GM18508 (cell line): ENCODE measurements around the gene RABEP1.
A peak's percentile ranks its signal among the peaks of the same experiment; 100 is the strongest.
"Not testable (repeated sequence)": the region's sequence is repeated elsewhere in the genome, so short reads cannot be mapped to it uniquely, and the experiment has no call there.

ENCODE experiments used
- ATAC-seq: cut with Tn5 transposase; IDR thresholded peaks from one replicate; pipeline ENCODE4 v1.9.1; 2021; ENCODE audit warnings: moderate number of reproducible peaks; ENCODE audit not compliant: insufficient read depth, unreplicated experiment

Gene RABEP1

GRCh38 chr17:5418858-5419355, 136.8 kb downstream of the RABEP1 start:
- ATAC-seq = no peak

DNA sequence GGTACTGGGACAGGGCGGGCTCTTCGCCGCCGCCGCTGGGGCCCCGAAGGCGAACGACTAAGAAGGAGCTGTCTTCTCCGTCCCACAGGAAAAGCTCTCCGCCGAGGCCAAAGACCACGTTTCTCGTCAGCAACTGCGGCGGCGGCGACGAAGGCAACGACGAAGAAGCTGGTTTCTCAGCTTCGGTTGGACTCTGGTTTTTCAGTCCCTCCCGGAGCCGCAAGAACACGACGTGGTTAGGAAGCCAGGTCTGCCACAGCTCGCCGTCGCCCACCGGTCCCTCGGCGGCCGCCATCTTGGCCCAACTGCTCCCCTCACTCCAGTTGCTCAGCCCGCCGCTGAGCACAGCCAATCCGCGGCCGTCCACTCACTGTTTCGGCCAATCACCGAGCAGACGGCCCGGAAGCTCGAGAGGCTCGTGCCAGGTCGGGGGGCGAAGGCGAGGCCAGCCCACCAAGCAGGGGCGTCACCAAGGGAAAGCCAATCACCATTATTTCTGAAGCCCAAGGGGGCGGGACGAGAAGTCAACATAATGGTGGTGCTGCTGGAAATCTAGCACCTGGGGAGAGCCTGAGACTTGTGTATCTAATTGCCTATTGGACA, 137.4 kb downstream of the RABEP1 start, which contains the start of gene NUP88:
Gene NUP88 (minus strand): TSS at position 307 of the 603 bp plus-strand sequence. CDS start 12 bp downstream, at position 295.
- peak; percentile 43 for ATAC-seq

DNA sequence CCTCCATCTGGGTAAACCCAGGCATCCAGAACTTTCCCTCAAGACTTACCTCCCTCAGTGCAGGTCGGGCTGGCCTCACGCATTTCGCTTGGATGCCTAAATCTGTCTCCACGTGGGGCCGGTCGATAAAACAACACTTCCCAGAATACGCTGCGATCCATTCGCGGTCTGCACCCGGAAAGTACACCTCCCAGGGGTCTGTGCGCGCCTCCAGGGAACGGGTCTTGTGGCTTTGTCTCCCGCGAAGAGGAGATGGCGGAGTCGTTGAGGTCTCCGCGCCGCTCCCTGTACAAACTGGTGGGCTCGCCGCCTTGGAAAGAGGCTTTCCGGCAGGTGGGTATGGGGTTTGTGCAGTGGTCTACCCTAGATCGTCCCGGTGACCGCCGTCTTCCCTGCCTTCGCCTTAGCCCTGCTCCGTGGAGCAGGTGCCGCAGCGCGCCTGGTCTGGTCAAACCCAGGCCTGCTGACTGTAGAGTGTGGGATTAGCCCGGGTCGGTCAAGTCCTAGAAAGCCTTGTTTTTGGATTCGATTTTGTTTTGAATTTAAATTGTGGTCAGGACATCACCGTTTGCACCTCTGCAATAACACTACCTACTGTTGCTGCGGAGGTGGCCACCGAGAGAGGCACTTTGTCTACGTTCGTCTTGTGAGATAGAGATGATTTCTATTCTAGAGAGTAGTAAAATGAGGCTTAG, 138.0 kb downstream of the RABEP1 start, which contains the start of gene RPAIN:
Gene RPAIN (plus strand): TSS at position 224 of the 695 bp plus-strand sequence. CDS start 29 bp downstream, at position 253.
- ATAC-seq = peak; percentile 36

DNA sequence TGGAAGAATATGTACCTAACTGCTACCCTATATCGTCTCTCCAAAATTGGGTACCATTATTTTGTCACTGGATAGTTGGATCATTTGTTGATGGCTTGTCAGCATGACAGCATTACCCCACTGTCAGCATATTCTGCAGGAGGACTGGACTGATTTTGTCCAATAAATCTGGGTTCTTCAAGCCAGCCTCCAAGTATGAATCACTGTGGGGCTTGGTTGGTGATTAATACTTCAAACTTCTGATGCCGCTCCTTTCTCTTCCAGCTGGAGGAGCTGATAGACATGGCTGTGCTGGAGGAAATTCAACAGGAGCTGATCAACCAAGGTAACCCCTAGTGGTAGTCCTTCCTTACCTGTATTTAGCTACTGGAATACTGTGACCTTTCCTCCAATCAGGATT, 140.4 kb downstream of the RABEP1 start:
- ATAC-seq = no peak

GRCh38 chr17:5424909-5425308, 142.8 kb downstream of the RABEP1 start:
- no peak for ATAC-seq

DNA sequence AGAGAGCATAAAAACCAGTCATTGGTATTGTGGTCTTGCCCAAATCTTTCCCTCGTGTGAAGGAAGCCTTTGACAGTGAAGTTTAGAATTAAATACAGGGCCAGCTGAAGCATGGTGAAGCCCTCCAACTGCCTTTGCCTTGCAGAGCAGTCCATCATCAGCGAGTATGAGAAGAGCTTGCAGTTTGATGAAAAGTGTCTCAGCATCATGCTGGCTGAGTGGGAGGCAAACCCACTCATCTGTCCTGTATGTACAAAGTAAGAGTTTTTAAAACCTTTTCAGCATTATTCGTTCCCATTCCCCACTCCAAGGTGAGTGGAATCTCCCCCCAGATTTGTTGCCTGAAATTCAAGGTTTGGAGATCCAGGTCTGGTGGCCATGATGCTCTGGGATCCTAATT, 143.7 kb downstream of the RABEP1 start:
- ATAC-seq = no peak

- no peak for ATAC-seq
These were observed 147.3 kb downstream of the RABEP1 start for GRCh38 chr17:5429191-5429887.

DNA sequence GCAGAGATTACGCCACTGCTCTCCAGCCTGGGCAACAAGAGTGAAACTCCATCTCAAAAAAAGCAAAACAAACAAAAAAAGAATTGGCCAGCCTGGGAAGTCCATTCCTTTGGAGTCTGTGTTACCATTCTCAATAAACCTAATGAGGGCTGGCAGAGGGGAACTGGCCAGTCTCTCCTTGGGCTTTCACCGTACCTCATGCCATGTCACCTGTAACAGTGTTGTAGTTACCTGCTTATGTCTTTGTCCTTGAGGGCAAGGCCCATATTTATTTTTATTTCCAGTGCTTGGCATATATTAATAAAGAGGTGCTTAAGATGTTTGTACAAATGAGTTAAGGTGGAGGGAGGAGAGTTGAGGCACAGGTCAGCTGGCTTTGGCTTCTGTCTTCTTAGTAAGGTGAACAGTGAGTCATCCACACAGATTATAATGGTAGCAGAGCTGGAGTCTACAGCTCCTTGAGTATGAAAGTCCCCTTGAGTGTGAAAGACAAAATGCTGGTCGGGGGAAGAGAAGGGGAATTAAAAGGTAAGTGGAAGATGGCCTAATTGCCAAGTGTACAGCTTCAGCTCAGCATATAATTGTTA, 148.4 kb downstream of the RABEP1 start:
- no peak for ATAC-seq

DNA sequence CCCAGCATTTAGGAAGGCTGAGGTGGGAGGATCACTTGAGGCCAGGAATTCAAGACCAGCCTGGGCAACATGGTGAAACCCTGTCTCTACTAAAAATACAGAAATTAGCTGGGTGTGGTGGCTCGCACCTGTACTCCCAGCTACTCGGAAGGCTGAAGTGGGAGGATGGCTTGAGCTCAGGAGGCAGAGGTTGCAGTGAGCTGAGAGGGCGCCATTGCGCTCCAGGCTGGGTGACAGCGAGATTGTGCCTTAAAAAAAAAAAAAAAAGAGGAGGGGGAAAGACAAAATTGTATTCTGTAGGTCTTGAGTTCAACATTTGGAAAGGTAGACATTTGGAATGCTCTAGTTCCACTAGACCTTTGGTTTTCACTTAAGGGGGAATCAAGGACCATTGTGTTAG, 149.2 kb downstream of the RABEP1 start:
- ATAC-seq = not testable (repeated sequence)

DNA sequence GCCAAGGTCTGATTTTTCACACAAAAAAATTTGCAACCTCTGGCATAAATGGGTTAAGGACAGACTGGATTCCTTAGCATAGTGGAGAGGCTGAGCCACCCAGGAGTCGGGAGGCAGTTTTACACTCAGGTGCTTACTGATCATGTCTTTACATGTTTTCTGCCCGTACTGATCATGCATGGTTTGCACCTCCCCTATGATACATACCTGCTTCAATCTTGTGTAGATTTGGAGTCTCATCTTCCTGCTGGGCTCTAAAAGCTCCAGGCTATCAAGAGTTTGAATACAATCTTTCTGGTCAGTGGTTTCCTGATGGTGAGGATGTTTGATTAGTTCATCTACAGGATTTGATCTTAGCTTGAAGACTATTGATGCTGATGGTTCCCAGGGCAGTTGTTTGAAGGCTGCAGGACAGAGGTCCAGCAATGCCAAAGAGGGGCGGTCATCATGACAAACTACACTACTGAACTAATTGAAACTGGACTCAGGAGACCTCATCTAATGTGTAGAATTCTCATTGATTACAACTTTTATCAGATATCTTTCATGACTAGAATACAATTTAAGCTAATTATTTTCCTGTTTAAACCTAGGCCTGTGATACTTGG, 150.0 kb downstream of the RABEP1 start:
- ATAC-seq = no peak

DNA sequence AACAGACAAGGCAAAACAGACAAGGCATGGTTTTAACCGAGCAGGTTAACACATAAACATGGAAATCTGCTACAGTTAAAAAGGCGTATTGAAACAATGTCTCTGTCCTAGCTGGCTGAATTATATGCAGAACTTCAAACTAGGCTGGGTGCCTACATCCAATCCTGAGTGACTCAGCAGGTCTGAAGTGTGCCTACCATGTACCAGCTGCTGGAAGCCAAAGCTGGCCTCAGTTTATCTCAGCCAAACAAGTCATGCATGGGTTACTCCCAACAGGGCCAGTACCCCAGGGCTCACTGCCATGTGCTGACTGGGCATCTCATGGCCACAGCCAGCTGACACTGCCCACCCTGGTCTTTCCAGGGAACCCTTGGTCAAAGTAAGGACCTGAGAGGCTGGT, 152.9 kb downstream of the RABEP1 start:
- ATAC-seq = no peak
